HCT116 (cell line): Measurements from ENCODE around the gene KLHL40. TPM values are rescaled to one million over a fixed set of nuclear protein-coding genes. Genes with fewer than 3 reads are reported as not detected.

ENCODE experiments used
- ATAC-seq: fragments of 200-7000 bp; cut with Tn5 transposase; 2 replicates; pipeline ENCODE4 v1.9.1; 2020; ENCODE audit warnings: mild to moderate bottlenecking, moderate library complexity
- BruUV-seq: library from RNA; stranded (reverse); fragments of 400-500 nt; replicated peaks from 2 replicates; lab custom pipeline; 2021; lab: Mats Ljungman, UMichigan
- CTCF ChIA-PET: fragments of 300-600 bp; sonication (Branson Sonifier 250); formaldehyde crosslinking; loops from one replicate; lab custom pipeline; 2021; ENCODE audit warnings: antibody characterized with exemption; lab: Charles Lee
- POLR2A ChIA-PET: fragments of 300-600, 350-600 bp; sonication (Branson Sonifier 250); formaldehyde crosslinking; loops from one replicate; lab custom pipeline; 2021; ENCODE audit warnings: antibody characterized with exemption; lab: Charles Lee
- RAD21 ChIA-PET, 2 experiments: fragments of 300-600 bp; sonication (Branson Sonifier 250); formaldehyde crosslinking; loops; one replicate each; lab custom pipeline; 2023; ENCODE audit warnings: low total read pairs in 2 of 2; ENCODE audit not compliant: uncharacterized antibody in 2 of 2, unreplicated experiment in 2 of 2, low non-redundant PET in 1 of 2; lab: Charles Lee
- DNase-seq: peaks from one replicate; pipeline ENCODE4 v3.0.0-alpha.2; 2010; ENCODE audit warnings: low read depth, low spot score
- H2AFZ ChIP-seq: fragments of 200-600 bp; shearing (Covaris generic), sonication (generic); 2 replicates; pipeline ENCODE4 v1.6.1; 2017; ENCODE audit warnings: low read depth, mixed run types, mixed read lengths, antibody characterized with exemption, low read length; ENCODE audit not compliant: poor library complexity, severe bottlenecking
- H3K27ac ChIP-seq: 2 replicates; pipeline ENCODE4 v1.5.1; 2012; ENCODE audit warnings: low read depth, low read length
- H3K27me3 ChIP-seq: fragments of 200-600 bp; sonication (generic); 2 replicates; pipeline ENCODE4 v1.6.1; 2016; ENCODE audit warnings: mixed run types, low read length, mixed read lengths; ENCODE audit not compliant: insufficient read depth
- H3K36me3 ChIP-seq, 2 experiments: fragments of 200-500 bp in 1 of 2; fragments of 200-600 bp in 1 of 2; sonication (Bioruptor generic) in 1 of 2; sonication (generic) in 1 of 2; 2 replicates each; pipeline versions ENCODE4 v1.5.1 to v1.6.1; 2014 to 2016; ENCODE audit warnings: low read length in 2 of 2, inconsistent platforms in 1 of 2, mixed read lengths in 1 of 2, mixed run types in 1 of 2; ENCODE audit not compliant: insufficient read depth in 2 of 2, control insufficient read depth in 1 of 2
- H3K4me1 ChIP-seq, 2 experiments: fragments of 200-600 bp in 1 of 2; sonication (generic) in 1 of 2; 2 replicates each; pipeline versions ENCODE4 v1.5.1 to v1.6.1; 2012 to 2017; ENCODE audit warnings: low read length in 2 of 2, inconsistent platforms in 1 of 2, mild to moderate bottlenecking in 1 of 2, mixed read lengths in 1 of 2, mixed run types in 1 of 2, moderate library complexity in 1 of 2; ENCODE audit not compliant: insufficient read depth in 2 of 2, control insufficient read depth in 1 of 2
- H3K4me2 ChIP-seq: fragments of 200-600 bp; sonication (generic); 2 replicates; pipeline ENCODE4 v1.6.1; 2017; ENCODE audit warnings: mixed run types, low read length, mixed read lengths
- H3K4me3 ChIP-seq, 2 experiments: fragments of 200-600 bp in 1 of 2; sonication (generic) in 1 of 2; replicated peaks in 1 of 2; 2 replicates each; pipeline ENCODE4 v1.5.1; 2011 to 2016; ENCODE audit warnings: low read length in 2 of 2, control low read depth in 1 of 2, low read depth in 1 of 2, mild to moderate bottlenecking in 1 of 2, mixed read lengths in 1 of 2, mixed run types in 1 of 2
- H3K79me2 ChIP-seq: fragments of 200-600 bp; sonication (generic); 2 replicates; pipeline ENCODE4 v1.6.1; 2017; ENCODE audit warnings: mild to moderate bottlenecking, mixed run types, low read length, moderate library complexity, mixed read lengths; ENCODE audit not compliant: insufficient read depth
- H3K9ac ChIP-seq: fragments of 200-600 bp; sonication (generic); 2 replicates; pipeline ENCODE4 v1.6.1; 2016; ENCODE audit warnings: low read length, mixed read lengths
- H3K9me2 ChIP-seq: fragments of 200-600 bp; sonication (generic), shearing (Covaris generic); 2 replicates; pipeline ENCODE4 v1.6.1; 2017; ENCODE audit warnings: mixed run types, mild to moderate bottlenecking, moderate library complexity; ENCODE audit not compliant: insufficient read depth
- H3K9me3 ChIP-seq, 2 experiments: fragments of 200-500 bp in 1 of 2; fragments of 200-600 bp in 1 of 2; sonication (Bioruptor generic) in 1 of 2; sonication (generic) in 1 of 2; 2 replicates each; pipeline ENCODE4 v1.6.1; 2014 to 2017; ENCODE audit warnings: low read length in 2 of 2, mixed read lengths in 2 of 2, inconsistent platforms in 1 of 2, low read depth in 1 of 2, mild to moderate bottlenecking in 1 of 2, mixed run types in 1 of 2, moderate library complexity in 1 of 2; ENCODE audit not compliant: control insufficient read depth in 1 of 2, insufficient read depth in 1 of 2
- H4K20me1 ChIP-seq: fragments of 200-600 bp; sonication (generic), shearing (Covaris generic); 2 replicates; pipeline ENCODE4 v1.6.1; 2017; ENCODE audit warnings: mixed run types, mild to moderate bottlenecking, moderate library complexity; ENCODE audit not compliant: insufficient read depth
- ATF3 ChIP-seq: IDR thresholded peaks from 2 replicates; pipeline ENCODE4 v1.6.1; 2012
- CBX3 ChIP-seq: IDR thresholded peaks from 2 replicates; pipeline ENCODE4 v1.6.1; 2012; ENCODE audit warnings: low read depth
- CEBPB ChIP-seq: IDR thresholded peaks from 2 replicates; pipeline ENCODE4 v1.6.1; 2012; ENCODE audit warnings: low read depth
- CTCF ChIP-seq, 3 experiments: fragments of 200-600 bp in 1 of 3; sonication (generic) in 1 of 3; IDR thresholded peaks in 2 of 3; conservative IDR thresholded peaks in 1 of 3; 2 replicates each; pipeline ENCODE4 v1.5.1; 2012 to 2017; ENCODE audit warnings: low read depth in 2 of 3, low read length in 2 of 3, antibody characterized with exemption in 1 of 3, borderline replicate concordance in 1 of 3, control low read depth in 1 of 3, mild to moderate bottlenecking in 1 of 3, mixed read lengths in 1 of 3, mixed run types in 1 of 3, moderate library complexity in 1 of 3; ENCODE audit not compliant: insufficient read depth in 1 of 3
- EGR1 ChIP-seq: IDR thresholded peaks from 2 replicates; pipeline ENCODE4 v1.6.1; 2012; ENCODE audit warnings: low read depth
- EZH2 ChIP-seq: fragments of 200-600 bp; sonication (generic); IDR thresholded peaks from 2 replicates; pipeline ENCODE4 v1.6.1; 2017; ENCODE audit warnings: antibody characterized with exemption, mixed run types
- EZH2phosphoT487 ChIP-seq: fragments of 200-600 bp; IDR thresholded peaks from 2 replicates; pipeline ENCODE4 v1.6.1; 2018; ENCODE audit warnings: antibody characterized with exemption, borderline replicate concordance
- JUND ChIP-seq: IDR thresholded peaks from 2 replicates; pipeline ENCODE4 v1.6.1; 2012
- POLR2A ChIP-seq: IDR thresholded peaks from 2 replicates; pipeline ENCODE4 v1.7.0; 2011; ENCODE audit warnings: borderline replicate concordance; ENCODE audit not compliant: insufficient read depth, insufficient read length; ENCODE audit errors: extremely low read depth
- RAD21 ChIP-seq: IDR thresholded peaks from 2 replicates; pipeline ENCODE4 v1.6.1; 2012; ENCODE audit warnings: low read depth, mild to moderate bottlenecking
- SIN3A ChIP-seq: IDR thresholded peaks from 2 replicates; pipeline ENCODE4 v1.6.1; 2012; ENCODE audit warnings: low read depth
- SP1 ChIP-seq: IDR thresholded peaks from 2 replicates; pipeline ENCODE4 v1.6.1; 2012; ENCODE audit warnings: low read depth
- TCF7L2 ChIP-seq: IDR thresholded peaks from 2 replicates; pipeline ENCODE4 v1.7.0; 2011; ENCODE audit warnings: borderline replicate concordance, inconsistent platforms; ENCODE audit not compliant: insufficient read depth, insufficient read length; ENCODE audit errors: extremely low read depth
- YY1 ChIP-seq: IDR thresholded peaks from 2 replicates; pipeline ENCODE4 v1.6.1; 2011; ENCODE audit warnings: low read length, low read depth, moderate library complexity, mild to moderate bottlenecking; ENCODE audit not compliant: insufficient replicate concordance; ENCODE audit errors: extremely low read depth
- ZNF274 ChIP-seq: fragments of 200-500 bp; sonication (Bioruptor generic); IDR thresholded peaks from 2 replicates; pipeline ENCODE4 v1.6.1; 2014; ENCODE audit warnings: mild to moderate bottlenecking, low read depth, low read length, inconsistent platforms
- intact Hi-C: fragments of 100-400 bp; cut with micrococcal nuclease; formaldehyde crosslinking; loops from 2 replicates; pipeline ENCODE4 v1.10.0; 2022
- total RNA-seq: library from RNA; stranded (reverse); gene quantifications from one replicate; pipeline ENCODE4 v1.2.1, GENCODE V29; 2021; ENCODE audit not compliant: unreplicated experiment

Gene KLHL40
- total RNA-seq, 1 experiment from 2014 or later, result not detected

- no peaks in the 10 kb centered on the region for H3K4me1 ChIP-seq
- no peaks in the 10 kb centered on the region for H3K9me3 ChIP-seq
- no peaks in the 10 kb centered on the region for H3K27me3 ChIP-seq
- CTCF ChIA-PET, result no interaction called here
- 0 out of 4 replicates have a peak, but pooled peaks cover 0 to 3% of the 10 kb centered on the region in 2 experiments for H3K36me3 ChIP-seq
- H3K79me2 ChIP-seq, result no peaks in the 10 kb centered on the region
- BruUV-seq, result no TSS peak
- POLR2A ChIA-PET, result no interaction called here
- H3K27ac ChIP-seq, result no peak overlapping the region
- RAD21 ChIA-PET, result no interaction called here
- H3K4me3 ChIP-seq, result no peak overlapping the region
- H3K9ac ChIP-seq, result no peak overlapping the region
- TF ChIP-seq POLR2A (no peak), JUND (no peak), EGR1 (no peak), EZH2 (no peak), RAD21 (no peak), CTCF (IDR thresholded peaks at IDR 0.05 in 2 of 3, conservative IDR thresholded peaks at IDR 0.05 in 1 of 3; ENCODE audit: borderline replicate concordance in 1 of 3, insufficient read depth in 1 of 3, low read depth in 2 of 3, low read length in 2 of 3) (no peak), YY1 (no peak), CBX3 (no peak), ZNF274 (no peak), ATF3 (no peak), EZH2phosphoT487 (no peak), CEBPB (no peak), SIN3A (no peak), TCF7L2 (no peak), SP1 (no peak)
- ATAC-seq (no peak), DNase-seq (no peak)
- H4K20me1 ChIP-seq, result no peaks in the 10 kb centered on the region
- H2AFZ ChIP-seq, result no peak overlapping the region
- H3K9me2 ChIP-seq, result no peaks in the 10 kb centered on the region
- intact Hi-C loops, result no loop called here
- H3K4me2 ChIP-seq, result no peak overlapping the region
These were observed 20.1 kb upstream of the KLHL40 start for GRCh38 chr3:42665050-42665878.
